GM12878 (cell line): Measurements from ENCODE around the gene SNX7. TPM values are rescaled to one million over a fixed set of nuclear protein-coding genes. Genes with fewer than 3 reads are reported as not detected.

Source experiments
- ATAC-seq: fragments of 200-7000 bp; cut with Tn5 transposase; 3 replicates; pipeline ENCODE4 v1.9.1; 2020; ENCODE audit warnings: mild to moderate bottlenecking, moderate library complexity
- BruUV-seq: library from RNA; stranded (reverse); fragments of 400-500 nt; replicated peaks from 2 replicates; lab custom pipeline; 2021; lab: Mats Ljungman, UMichigan
- CTCF ChIA-PET: fragments of 300-600 bp; sonication (Branson Sonifier 250); formaldehyde crosslinking; extraction: SDS; loops from one replicate; lab custom pipeline; 2021; ENCODE audit warnings: inconsistent platforms; lab: Yijun Ruan, JAX
- POLR2A ChIA-PET: fragments of 350-600 bp; formaldehyde crosslinking; extraction: SDS; loops from one replicate; lab custom pipeline; 2021; ENCODE audit warnings: inconsistent platforms; lab: Charles Lee
- RAD21 ChIA-PET: fragments of 300-600 bp; sonication (Branson Sonifier 250); formaldehyde crosslinking; loops from one replicate; lab custom pipeline; 2023; ENCODE audit warnings: antibody characterized with exemption; ENCODE audit not compliant: unreplicated experiment; lab: Charles Lee
- SMC1A ChIA-PET: fragments of 300-600 bp; sonication (Branson Sonifier 250); formaldehyde crosslinking; loops from one replicate; lab custom pipeline; 2023; ENCODE audit not compliant: unreplicated experiment, uncharacterized antibody; lab: Charles Lee
- DNase-seq: peaks from one replicate; pipeline ENCODE4 v3.0.0-alpha.2; 2011; ENCODE audit warnings: low read depth, low spot score
- FAIRE-seq: peaks from 3 replicates; lab custom pipeline; 2011; peaks lifted over from hg19 to GRCh38; lab: Jason Lieb, UNC
- H2AFZ ChIP-seq: 2 replicates; pipeline ENCODE4 v1.6.0; 2011; ENCODE audit warnings: low read depth, low read length, control low read depth; ENCODE audit not compliant: control insufficient read depth
- H3K27ac ChIP-seq: 2 replicates; pipeline ENCODE4 v1.5.1; 2011; ENCODE audit warnings: control low read depth; ENCODE audit not compliant: control insufficient read depth, insufficient read depth
- H3K27me3 ChIP-seq, 2 experiments: replicated peaks in 1 of 2; 2 replicates each; pipeline versions ENCODE4 v1.6.0 to v1.6.1; 2011; ENCODE audit warnings: low read length in 1 of 2; ENCODE audit not compliant: control insufficient read depth in 2 of 2, insufficient read depth in 2 of 2
- H3K36me3 ChIP-seq, 2 experiments: 2 replicates each; pipeline ENCODE4 v1.5.1; 2011; ENCODE audit warnings: low read length in 1 of 2; ENCODE audit not compliant: control insufficient read depth in 2 of 2, insufficient read depth in 2 of 2
- H3K4me1 ChIP-seq: 2 replicates; pipeline ENCODE4 v1.6.1; 2011; ENCODE audit warnings: mild to moderate bottlenecking, low read length, moderate library complexity, mixed read lengths; ENCODE audit not compliant: control insufficient read depth, insufficient read depth
- H3K4me2 ChIP-seq: 2 replicates; pipeline ENCODE4 v1.6.0; 2011; ENCODE audit warnings: control low read depth; ENCODE audit not compliant: control insufficient read depth, insufficient read depth
- H3K4me3 ChIP-seq: fragments of 200-600 bp; sonication (generic); 2 replicates; pipeline ENCODE4 v1.5.1; 2016
- H3K79me2 ChIP-seq: 2 replicates; pipeline ENCODE4 v1.6.0; 2011; ENCODE audit warnings: low read length; ENCODE audit not compliant: control insufficient read depth, insufficient read depth
- H3K9ac ChIP-seq: 2 replicates; pipeline ENCODE4 v1.8.0; 2011; ENCODE audit warnings: low read length, control low read depth, mixed read lengths; ENCODE audit not compliant: control insufficient read depth, insufficient read depth
- H3K9me3 ChIP-seq: replicated peaks from 3 replicates; pipeline ENCODE4 v1.5.1; 2011; ENCODE audit warnings: mild to moderate bottlenecking, low read length; ENCODE audit not compliant: control insufficient read depth, insufficient read depth
- H4K20me1 ChIP-seq: 2 replicates; pipeline ENCODE4 v1.6.0; 2011; ENCODE audit not compliant: control insufficient read depth, insufficient read depth
- ATF3 ChIP-seq: IDR thresholded peaks from 2 replicates; pipeline ENCODE4 v1.6.1; 2011; ENCODE audit warnings: low read depth, mild to moderate bottlenecking, low read length, moderate library complexity, borderline replicate concordance; ENCODE audit errors: extremely low read depth
- BACH1 ChIP-seq: fragments of 450-650 bp; IDR thresholded peaks from 2 replicates; pipeline ENCODE4 v1.6.1; 2017; ENCODE audit warnings: mild to moderate bottlenecking, borderline replicate concordance
- BCL3 ChIP-seq: IDR thresholded peaks from 2 replicates; pipeline ENCODE4 v1.6.1; 2011; ENCODE audit warnings: borderline replicate concordance, low read depth, mild to moderate bottlenecking, moderate library complexity, low read length; ENCODE audit not compliant: insufficient read depth, poor library complexity, severe bottlenecking
- CBFB ChIP-seq: IDR thresholded peaks from 2 replicates; pipeline ENCODE4 v1.6.1; 2016; ENCODE audit warnings: antibody characterized with exemption, low read depth
- CREB1 ChIP-seq: IDR thresholded peaks from 2 replicates; pipeline ENCODE4 v1.6.1; 2012; ENCODE audit warnings: low read depth, mild to moderate bottlenecking, inconsistent platforms
- FOXM1 ChIP-seq: IDR thresholded peaks from 2 replicates; pipeline ENCODE4 v1.6.1; 2012; ENCODE audit warnings: low read depth, mild to moderate bottlenecking, inconsistent platforms, low read length, moderate library complexity
- MAX ChIP-seq: IDR thresholded peaks from 2 replicates; pipeline ENCODE4 v1.6.1; 2012; ENCODE audit warnings: low read depth, low read length, improper control_type of control experiment
- TCF12 ChIP-seq: IDR thresholded peaks from 2 replicates; pipeline ENCODE4 v1.6.1; 2011; ENCODE audit warnings: low read depth, mild to moderate bottlenecking, low read length
- ZNF687 ChIP-seq: fragments of 450-650 bp; IDR thresholded peaks from 2 replicates; pipeline ENCODE4 v1.6.1; 2017; ENCODE audit warnings: mild to moderate bottlenecking, moderate library complexity
- WGBS: methylation state at CpG from one replicate; pipeline ENCODE4 v1.1.6; 2016; ENCODE audit warnings: low lambda C conversion rate; ENCODE audit not compliant: insufficient replicate concordance, insufficient coverage; ENCODE audit errors: missing lambda C conversion rate; 5-methylcytosine and 5-hydroxymethylcytosine counted together
- in situ Hi-C: fragments of 300-500 bp; cut with MboI; formaldehyde crosslinking; loops from 9 replicates; pipeline ENCODE4 v1.14.3; 2018; ENCODE audit warnings: mixed read lengths
- intact Hi-C: fragments of 100-400 bp; cut with micrococcal nuclease; formaldehyde crosslinking; loops from one replicate; pipeline ENCODE4 v1.14.2; 2022; ENCODE audit not compliant: unreplicated experiment
- polyA plus RNA-seq, 11 experiments: library from polyadenylated mRNA; depleted of rRNA in 4 of 11; unstranded in 6 of 11; stranded (reverse) in 5 of 11; fragments of >200 nt; fragmentation: Nextera tagmentation in 4 of 11; fragmentation: Illumina TruSeq in 1 of 11; extraction: Ambion mirVana in 4 of 11; extraction: Trizol in 1 of 11; gene quantifications; 1 replicate in 1 of 11; 2 replicates in 10 of 11; pipeline versions ENCODE4 v1.2.1 to v1.2.3, GENCODE V29; 2011 to 2016; ENCODE audit warnings: inconsistent platforms in 2 of 11, missing spikeins in 2 of 11, low read depth in 1 of 11
- total RNA-seq, 4 experiments: library from RNA; depleted of rRNA in 3 of 4; stranded (reverse); fragments of >200 nt in 3 of 4; fragmentation: Illumina TruSeq in 1 of 4; extraction: Trizol in 1 of 4; gene quantifications; 2 replicates each; pipeline versions ENCODE4 v1.2.1 to v1.2.3, GENCODE V29; 2013 to 2021

Gene SNX7
- total and polyA plus RNA-seq, 10 of the 15 experiments (the other 5 are each of a cell fraction or from before 2014, with no cell fraction given) = 0.23 to 0.82 (median 0.34) TPM

- no peak for TF ChIP-seq ATF3
- no peak for TF ChIP-seq MAX
- no peak for TF ChIP-seq BACH1
- TF ChIP-seq CBFB = no peak
- TF ChIP-seq BCL3 = no peak
- TF ChIP-seq CREB1 = no peak
- no peak for TF ChIP-seq TCF12
- TF ChIP-seq ZNF687 = no peak
- no peak for TF ChIP-seq FOXM1
- no peaks in the 10 kb centered on the region; the same call in 2 of the 3 replicates for H3K9me3 ChIP-seq
- RAD21 ChIA-PET = no interaction called here
- POLR2A ChIA-PET = no interaction called here
- no peaks in the 10 kb centered on the region for H4K20me1 ChIP-seq
- ATAC-seq (no peak), DNase-seq (no peak), FAIRE-seq (no peak)
- in situ Hi-C loops = no loop called here
- BruUV-seq = no TSS peak
- no peak overlapping the region for H3K9ac ChIP-seq
- CTCF ChIA-PET = interaction anchor here (0.7 kb wide), 1 partner anchor 1959 kb away, joined by 3 read pairs; no protein-coding TSS in a partner anchor
- intact Hi-C loops = loop anchor here (5.0 kb wide), 1 partner anchor 50 kb away; no protein-coding TSS in a partner anchor
- no peaks in the 10 kb centered on the region for H3K36me3 ChIP-seq
- H3K4me2 ChIP-seq = no peak overlapping the region
- no peak overlapping the region for H3K27ac ChIP-seq
- H3K79me2 ChIP-seq = no peaks in the 10 kb centered on the region
- H2AFZ ChIP-seq = no peak overlapping the region
- H3K27me3 ChIP-seq = no peaks in the 10 kb centered on the region
- no peaks in the 10 kb centered on the region for H3K4me1 ChIP-seq
- no peak overlapping the region for H3K4me3 ChIP-seq
- 10% methylated on average over 4 of the region's 4 CpGs for WGBS
- SMC1A ChIA-PET = no interaction called here
Observed at GRCh38 chr1:98677288-98677687, 15.8 kb downstream of the SNX7 start.
